ENCODE measurements around the gene KCTD15. TPM values are rescaled to one million over a fixed set of nuclear protein-coding genes. Genes with fewer than 3 reads are reported as not detected.

Gene KCTD15
- total and polyA plus RNA-seq, 2 of the 4 experiments (the other 2 are of a cell fraction), result 16.3 to 19.6 TPM

- no peak overlapping the region for H3K23ac ChIP-seq (ENCODE audit: low read depth, low read length)
- H2AK9ac ChIP-seq (replicated peaks; ENCODE audit: low read depth, low read length, poor library complexity), result no peak overlapping the region
- no peak overlapping the region for H4K91ac ChIP-seq (ENCODE audit: insufficient read depth, low read depth, low read length)
- POLR2A ChIA-PET (ENCODE audit: unreplicated experiment), result no interaction called here
- no peak overlapping the region for H3K4me2 ChIP-seq (ENCODE audit: low read depth, low read length)
- H2AFZ ChIP-seq (replicated peaks; ENCODE audit: low read length, poor library complexity), result no peak overlapping the region
- no peaks in the 10 kb centered on the region for H3K9me1 ChIP-seq (ENCODE audit: insufficient read depth, low read length)
- BruUV-seq (replicated peaks), result no TSS peak
- 0% methylated on average over 1 of the region's 9 CpGs; no CpG with 5 or more reads in 1 of the 2 experiments for WGBS, 2 experiments (ENCODE audit: extremely low coverage in 2 of 2, insufficient read length in 1 of 2)
- no peak overlapping the region for H3K14ac ChIP-seq (replicated peaks; ENCODE audit: low read depth, low read length)
- in situ Hi-C loops (cut with MboI; ENCODE audit: low sequenced_read_pairs) (loop anchor here (10.0 kb wide), 1 partner anchor 533 kb away; no protein-coding TSS in a partner anchor), dilution Hi-C loops (cut with HindIII; ENCODE audit: low sequenced_read_pairs, unreplicated experiment) (no loop called here), intact Hi-C loops (cut with micrococcal nuclease) (no loop called here)
- H3K18ac ChIP-seq (ENCODE audit: low read depth, low read length), result no peak overlapping the region
- DNase-seq, result peak; percentile 32
- H4K5ac ChIP-seq (ENCODE audit: low read depth, low read length), result no peak overlapping the region
- H2BK20ac ChIP-seq (ENCODE audit: low read depth, low read length), result no peak overlapping the region
- no peak overlapping the region for H2BK120ac ChIP-seq (ENCODE audit: low read depth, low read length)
- no peak overlapping the region for H2BK5ac ChIP-seq (ENCODE audit: low read depth, low read length, poor library complexity, severe bottlenecking)
- TF ChIP-seq SMC3 (IDR thresholded peaks at IDR 0.05; ENCODE audit: low read depth, low read length) (0 out of 2 replicates have a peak, but pooled peaks have one; percentile 8), USF2 (IDR thresholded peaks at IDR 0.05; ENCODE audit: low read depth, low read length) (no peak), CTCF (conservative IDR thresholded peaks at IDR 0.05; ENCODE audit: low read depth, low read length) (peak; percentile 26; the same call in 1 of the 2 replicates), RAD21 (IDR thresholded peaks at IDR 0.05; ENCODE audit: low read length) (0 out of 2 replicates have a peak, but pooled peaks have one; percentile 19)
- peak; percentile 49; the same call in 1 of the 2 replicates for ATAC-seq (ENCODE audit: low read depth)
- no peaks in the 10 kb centered on the region for H3K9me3 ChIP-seq (ENCODE audit: control insufficient read depth, insufficient read depth, low read length)
- no peak overlapping the region for H3K27ac ChIP-seq (ENCODE audit: insufficient read depth, low read length)
- H3K9ac ChIP-seq (ENCODE audit: low read depth, low read length), result no peak overlapping the region
- no peak overlapping the region for H2AK5ac ChIP-seq (ENCODE audit: low read depth, low read length)
- H4K8ac ChIP-seq (ENCODE audit: low read depth in 2 of 2, low read length in 2 of 2), result no peak overlapping the region
- no peaks in the 10 kb centered on the region for H3K36me3 ChIP-seq (ENCODE audit: control insufficient read depth, insufficient read depth, low read length)
- H2BK15ac ChIP-seq (ENCODE audit: low read depth, low read length), result no peak overlapping the region
- H3K4me3 ChIP-seq (ENCODE audit: insufficient read depth, low read depth, low read length), result no peak overlapping the region
- no peak overlapping the region for H3K4ac ChIP-seq (ENCODE audit: low read depth, low read length)
- peaks cover 4% of the 10 kb centered on the region; the same call in 1 of the 2 replicates for H3K27me3 ChIP-seq (ENCODE audit: control insufficient read depth, insufficient read depth, low read length)
- no peaks in the 10 kb centered on the region for H3K79me1 ChIP-seq (ENCODE audit: low read depth in 1 of 2, low read length in 2 of 2)
- H4K20me1 ChIP-seq (ENCODE audit: insufficient read depth, low read length), result no peaks in the 10 kb centered on the region
- no peak overlapping the region for H3K56ac ChIP-seq (ENCODE audit: extremely low read depth, insufficient read depth, low read length)
- H3K4me1 ChIP-seq (ENCODE audit: control insufficient read depth, insufficient read depth, low read length), result no peaks in the 10 kb centered on the region
- CTCF ChIA-PET, result interaction anchor here (0.6 to 1.9 kb wide), 5 partner anchors 10 to 352 kb away, joined by 3 to 8 read pairs (median 4); no protein-coding TSS in a partner anchor
These were observed 28.7 kb upstream of the KCTD15 start for GRCh38 chr19:33767898-33768413.

Data from IMR-90 (cell line).